Measurements from ENCODE around the gene UBB.
"Not testable (repeated sequence)": the region's sequence is repeated elsewhere in the genome, so short reads cannot be mapped to it uniquely, and the experiment has no call there.

The UBB gene

GRCh38 chr17:16374146-16374938, 6.5 kb upstream of the UBB start:
- no peak for DNase-seq (ENCODE audit: low read depth in 3 of 3)

DNA sequence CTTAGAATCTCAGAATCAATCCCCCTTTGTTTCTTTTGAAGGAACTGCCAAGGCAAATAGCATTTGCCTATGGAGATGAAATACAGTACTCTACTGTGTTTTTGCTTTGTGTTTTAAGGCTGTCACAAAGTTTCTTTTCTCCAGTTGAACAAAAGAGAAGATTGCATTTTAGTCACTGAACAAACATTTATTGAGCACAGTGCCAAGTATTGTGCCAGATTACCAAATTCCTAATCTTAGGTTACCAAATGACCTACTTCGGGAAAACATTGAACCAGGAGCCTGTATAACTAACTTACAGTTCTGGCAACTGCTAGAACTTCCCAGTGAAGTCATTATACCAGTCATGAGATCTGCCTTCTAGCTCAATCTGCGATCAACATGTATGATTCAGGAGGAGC, 3.0 kb upstream of the UBB start:
- DNase-seq (ENCODE audit: low read depth in 3 of 3), result no peak

GRCh38 chr17:16378636-16379282, 2.1 kb upstream of the UBB start:
- no peak for DNase-seq (ENCODE audit: low read depth in 3 of 3)

- DNase-seq (ENCODE audit: low read depth in 3 of 3), result no peak
Measured at GRCh38 chr17:16379654-16380053, 1.2 kb upstream of the UBB start.

- peak in 2 of 3 donors; percentile 31 to 32 for DNase-seq (ENCODE audit: low read depth in 3 of 3)
Measured at GRCh38 chr17:16381496-16381820, 567 bp downstream of the UBB start.

DNA sequence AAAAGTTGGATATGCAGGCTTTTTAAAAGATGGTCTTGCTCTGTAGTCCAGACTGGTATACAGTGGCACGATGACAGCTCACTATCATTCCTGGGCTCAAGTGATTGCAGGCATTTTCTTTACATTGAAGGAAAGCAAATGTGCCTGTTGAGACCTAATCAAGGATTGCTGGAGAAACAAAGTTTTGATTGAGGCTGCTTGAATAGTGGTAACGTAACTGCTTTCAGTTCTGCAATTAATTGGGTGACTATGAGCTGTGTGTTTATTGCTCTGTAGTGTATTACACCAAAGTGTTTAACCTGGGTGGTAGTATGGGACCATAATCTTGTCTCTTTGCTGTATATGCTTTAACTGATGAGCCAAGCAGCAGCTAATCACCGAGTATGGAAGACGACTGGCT, 2.3 kb downstream of the UBB start:
- DNase-seq (ENCODE audit: low read depth in 3 of 3), result no peak

DNA sequence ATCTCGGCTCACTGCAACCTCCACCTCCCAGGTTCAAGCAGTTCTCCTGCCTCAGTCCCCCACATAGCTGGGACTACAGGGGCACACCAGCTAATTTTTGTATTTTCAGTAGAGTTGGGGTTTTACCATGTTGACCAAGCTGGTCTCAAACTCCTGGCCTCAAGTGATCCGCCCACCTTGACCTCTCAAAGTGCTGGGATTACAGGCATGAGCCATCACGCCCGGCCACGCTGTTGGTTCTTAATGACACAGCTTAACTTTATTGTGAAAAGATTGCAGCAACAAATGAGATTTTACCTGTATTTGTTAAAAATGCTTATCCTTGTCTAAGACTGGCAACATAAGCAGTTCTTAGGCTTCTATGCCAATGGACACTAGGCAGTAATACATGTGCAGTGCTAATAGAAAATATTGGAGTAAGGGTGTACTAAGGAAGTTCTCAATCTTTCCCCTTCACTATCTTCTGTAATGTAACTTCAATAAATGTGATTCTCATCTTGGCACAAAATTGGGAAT, 2.9 kb downstream of the UBB start:
- no peak for DNase-seq (ENCODE audit: low read depth in 3 of 3)

GRCh38 chr17:16384557-16384956, 3.7 kb downstream of the UBB start:
- DNase-seq (ENCODE audit: low read depth in 3 of 3), result no peak

GRCh38 chr17:16386126-16386507, 5.2 kb downstream of the UBB start:
- DNase-seq (ENCODE audit: low read depth in 3 of 3), result not testable (repeated sequence)

DNA sequence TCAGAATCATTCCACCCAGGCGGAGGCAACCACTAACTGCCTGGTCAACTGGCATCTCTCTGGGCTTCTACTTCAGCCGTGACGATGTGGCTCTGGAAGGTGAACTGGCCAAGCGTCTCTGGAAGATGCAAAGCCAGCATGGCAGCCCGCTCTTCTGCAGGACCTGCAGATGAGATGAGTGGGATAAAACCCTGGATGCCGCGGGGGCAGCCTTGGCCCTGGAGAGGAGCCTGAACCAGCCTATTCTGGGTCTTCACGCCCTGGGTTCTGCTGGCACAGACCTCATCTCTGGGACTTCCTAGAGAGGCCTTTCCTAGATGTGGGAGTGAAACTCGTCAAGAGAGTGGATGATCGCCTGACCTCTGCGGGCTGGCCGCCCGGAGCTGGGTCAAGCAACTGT, 10.6 kb downstream of the UBB start:
- no peak for DNase-seq (ENCODE audit: low read depth in 3 of 3)

- DNase-seq (ENCODE audit: low read depth in 3 of 3), result not testable (repeated sequence)
Measured at GRCh38 chr17:16392491-16392890, 11.6 kb downstream of the UBB start.

DNA sequence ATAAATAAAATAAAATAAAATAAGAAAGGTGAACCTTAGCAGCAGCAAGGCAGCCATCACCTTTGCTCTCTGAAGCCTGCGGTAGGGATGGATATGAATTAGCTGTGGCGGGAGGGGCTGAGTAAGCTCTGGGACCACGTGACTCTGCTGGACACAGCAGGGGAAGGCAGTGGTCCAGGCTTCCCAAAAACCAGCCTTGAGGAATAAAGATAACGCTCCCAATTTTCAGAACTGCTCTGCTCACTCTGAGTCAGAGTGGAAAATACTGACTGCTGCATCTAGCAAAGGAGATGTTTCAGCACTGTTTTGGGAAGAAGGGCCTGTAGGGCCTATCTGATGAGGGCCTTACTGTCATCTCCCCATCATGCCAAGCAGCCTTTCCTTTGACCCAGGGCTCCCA, 15.0 kb downstream of the UBB start:
- not testable (repeated sequence) for DNase-seq (ENCODE audit: low read depth in 3 of 3)

GRCh38 chr17:16396693-16397092, 15.8 kb downstream of the UBB start:
- not testable (repeated sequence) for DNase-seq (ENCODE audit: low read depth in 3 of 3)

- DNase-seq (ENCODE audit: low read depth in 3 of 3), result no peak
Measured at GRCh38 chr17:16398270-16399267, 17.7 kb downstream of the UBB start.

GRCh38 chr17:16403847-16404246, 23.0 kb downstream of the UBB start:
- not testable (repeated sequence) for DNase-seq (ENCODE audit: low read depth in 3 of 3)

DNA sequence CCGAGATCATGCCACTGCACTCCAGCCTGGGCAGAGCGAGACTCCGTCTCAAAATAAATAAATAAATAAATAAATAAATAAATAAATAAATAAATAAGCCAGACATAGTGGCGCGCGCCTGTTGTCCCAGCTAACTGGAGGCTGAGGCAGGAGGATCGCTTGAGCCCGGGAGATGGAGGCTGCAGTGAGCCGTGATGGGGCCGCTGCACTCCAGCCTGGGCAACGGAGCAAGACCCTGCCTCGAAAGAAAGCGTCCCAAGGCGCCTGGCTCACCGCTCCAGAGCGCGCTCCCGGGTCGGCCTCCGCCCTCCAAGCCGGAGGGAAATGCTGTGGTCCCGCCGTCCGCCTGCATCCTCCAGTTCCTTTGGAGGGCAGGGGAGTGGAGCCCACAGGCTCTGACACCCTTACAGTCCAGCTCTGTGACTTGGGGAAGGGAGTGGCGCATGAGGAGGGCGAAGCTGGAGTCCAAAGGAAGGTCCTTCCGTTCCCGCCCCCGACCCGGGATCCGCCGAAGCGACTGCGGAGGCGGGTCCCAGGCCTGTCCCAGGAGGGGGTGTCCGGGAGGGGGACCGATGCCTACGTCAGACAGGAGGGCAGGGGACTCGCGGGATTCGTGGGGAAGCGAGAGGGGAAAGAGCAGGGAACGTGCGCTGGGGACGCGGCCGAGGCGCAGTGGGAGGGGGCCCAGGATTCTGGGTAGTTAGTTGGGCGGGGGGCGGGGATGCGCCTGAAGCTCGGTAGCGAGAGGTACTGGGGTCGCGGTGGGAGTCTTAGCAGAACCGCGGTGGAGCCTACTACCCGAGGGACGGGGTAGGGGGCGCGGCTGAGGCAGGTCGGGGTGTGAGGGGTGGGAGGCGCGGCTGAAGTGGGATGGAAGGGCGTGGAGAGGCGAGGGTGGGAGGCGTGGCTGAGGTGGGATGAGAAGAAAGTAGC, 26.1 kb downstream of the UBB start:
- DNase-seq (ENCODE audit: low read depth in 3 of 3), result no peak

- DNase-seq (ENCODE audit: low read depth in 3 of 3), result no peak
Measured at GRCh38 chr17:16407911-16408588, 27.2 kb downstream of the UBB start.

DNA sequence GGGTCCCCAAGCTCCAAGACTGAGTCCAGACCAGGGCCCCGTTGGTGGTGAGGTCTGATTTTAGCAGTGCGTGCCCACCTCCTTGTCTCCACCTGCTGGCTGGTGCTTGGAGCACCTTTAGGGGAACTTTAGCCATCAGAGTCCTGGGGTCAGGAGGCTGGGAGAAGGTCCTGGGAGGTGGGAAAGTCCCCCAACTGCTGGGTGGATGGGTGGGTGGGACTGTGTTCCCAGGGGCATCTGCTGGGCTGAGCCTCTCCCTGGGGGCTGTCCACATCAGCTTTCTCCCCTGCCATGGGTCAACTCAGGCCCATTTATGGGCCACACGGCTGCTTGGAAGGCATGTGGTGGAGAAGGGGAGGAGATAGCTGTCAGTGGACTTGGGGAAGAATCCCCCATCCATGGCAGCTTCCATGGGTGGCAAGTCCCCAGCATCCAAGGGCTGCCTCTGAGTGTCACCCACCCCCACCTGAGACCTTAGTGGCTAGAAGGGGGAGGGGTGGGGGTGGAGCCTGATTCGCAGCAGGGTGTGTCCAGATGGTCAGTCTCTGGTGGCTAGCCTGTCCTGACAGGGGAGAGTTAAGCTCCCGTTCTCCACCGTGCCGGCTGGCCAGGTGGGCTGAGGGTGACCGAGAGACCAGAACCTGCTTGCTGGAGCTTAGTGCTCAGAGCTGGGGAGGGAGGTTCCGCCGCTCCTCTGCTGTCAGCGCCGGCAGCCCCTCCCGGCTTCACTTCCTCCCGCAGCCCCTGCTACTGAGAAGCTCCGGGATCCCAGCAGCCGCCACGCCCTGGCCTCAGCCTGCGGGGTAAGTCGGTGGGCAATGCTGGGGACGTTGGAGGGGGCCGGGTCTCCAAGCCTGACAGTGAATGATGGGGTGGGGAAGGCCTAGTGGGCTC, 34.4 kb downstream of the UBB start, which contains the start of gene TRPV2:
Gene TRPV2, plus strand, starts transcription at position 541 of the 894 bp plus-strand sequence. CDS start 2,098 bp downstream, outside the sequence.
- peak in 1 of 3 donors; percentile 37 for DNase-seq (ENCODE audit: low read depth in 3 of 3)

DNA sequence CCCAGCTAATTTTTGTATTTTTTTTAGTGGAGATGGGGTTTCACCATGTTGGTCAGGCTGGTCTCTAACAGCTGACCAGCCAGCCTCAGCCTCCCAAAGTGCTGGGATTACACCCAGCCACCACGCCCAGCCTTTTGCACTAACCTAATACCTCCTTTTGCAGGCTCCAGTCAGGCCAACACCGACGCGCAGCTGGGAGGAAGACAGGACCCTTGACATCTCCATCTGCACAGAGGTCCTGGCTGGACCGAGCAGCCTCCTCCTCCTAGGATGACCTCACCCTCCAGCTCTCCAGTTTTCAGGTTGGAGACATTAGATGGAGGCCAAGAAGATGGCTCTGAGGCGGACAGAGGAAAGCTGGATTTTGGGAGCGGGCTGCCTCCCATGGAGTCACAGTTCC, 36.5 kb downstream of the UBB start:
- DNase-seq (ENCODE audit: low read depth in 3 of 3), result no peak
